ENCODE data around the gene ADSS2. TPM values are rescaled to one million over a fixed set of nuclear protein-coding genes. Genes with fewer than 3 reads are reported as not detected.
"Not testable (repeated sequence)": the region's sequence is repeated elsewhere in the genome, so short reads cannot be mapped to it uniquely, and the experiment has no call there.

The ADSS2 gene
- total and polyA plus RNA-seq, 2 donors (not counting 3 experiments of a cell fraction or from before 2014, with no cell fraction given) = 35.5 to 90.6 TPM

- H3K27ac ChIP-seq (ENCODE audit: insufficient read depth, low read depth, low read length) = no peak overlapping the region
- intact Hi-C loops (cut with micrococcal nuclease) (no loop called here), dilution Hi-C loops (cut with MboI; ENCODE audit: extremely low pct_ligation_motif_present, low sequenced_read_pairs) (no loop called here)
- CTCF ChIA-PET = no interaction called here
- no peaks in the 10 kb centered on the region for H3K9me3 ChIP-seq (replicated peaks; ENCODE audit: control insufficient read depth, insufficient read depth, low read length)
- H3K9me1 ChIP-seq (replicated peaks; ENCODE audit: control insufficient read depth, extremely low read depth, insufficient read depth, low read length) = no peaks in the 10 kb centered on the region
- POLR2A ChIA-PET = no interaction called here
- no peak for FAIRE-seq
- H3K4me3 ChIP-seq (replicated peaks in 1 of 3; ENCODE audit: insufficient read depth in 1 of 3, low read depth in 1 of 3, low read length in 3 of 3) = no peak overlapping the region
- H3K4me2 ChIP-seq (ENCODE audit: insufficient read depth, low read length) = no peak overlapping the region
- H3K27me3 ChIP-seq (ENCODE audit: control insufficient read depth in 2 of 2, insufficient read depth in 2 of 2, low read length in 2 of 2) = no peaks in the 10 kb centered on the region
- H3K36me3 ChIP-seq (ENCODE audit: control insufficient read depth in 2 of 2, extremely low read depth in 1 of 2, insufficient read depth in 2 of 2, low read length in 2 of 2) = no peaks in the 10 kb centered on the region
- H2AFZ ChIP-seq (ENCODE audit: low read depth, low read length) = no peak overlapping the region
- no peak for TF ChIP-seq CTCF (IDR thresholded peaks at IDR 0.05; ENCODE audit: extremely low read depth in 1 of 2, insufficient read depth in 1 of 2, low read depth in 1 of 2, low read length in 2 of 2)
- no peak for TF ChIP-seq POLR2AphosphoS5 (IDR thresholded peaks at IDR 0.05; ENCODE audit: insufficient read depth, low read depth, low read length)
- TF ChIP-seq MAX (IDR thresholded peaks at IDR 0.05; ENCODE audit: insufficient read depth, insufficient read length) = no peak
- TF ChIP-seq GATA2 (IDR thresholded peaks at IDR 0.05; ENCODE audit: insufficient read depth, insufficient read length, low read depth, low read length) = no peak
- no peak for TF ChIP-seq FOS (IDR thresholded peaks at IDR 0.05; ENCODE audit: borderline replicate concordance, insufficient read depth, low read length)
- no peak for TF ChIP-seq EZH2 (IDR thresholded peaks at IDR 0.05; ENCODE audit: borderline replicate concordance, low read depth, low read length, severe bottlenecking)
- no peak for TF ChIP-seq POLR2A (IDR thresholded peaks at IDR 0.05; ENCODE audit: low read depth, low read length)
- no peak for TF ChIP-seq JUN (IDR thresholded peaks at IDR 0.05; ENCODE audit: borderline replicate concordance, insufficient read depth, insufficient read length, low read depth)
- no peak for TF ChIP-seq MYC (IDR thresholded peaks at IDR 0.05; ENCODE audit: low read depth, low read length)
- DNase-seq (ENCODE audit: low read depth, low spot score) = peak; percentile 52
- H4K20me1 ChIP-seq (replicated peaks; ENCODE audit: control insufficient read depth, extremely low read depth, insufficient read depth, low read length) = no peaks in the 10 kb centered on the region
- H3K9ac ChIP-seq (replicated peaks; ENCODE audit: extremely low read depth, insufficient read depth, low read length) = no peak overlapping the region
- H3K4me1 ChIP-seq (ENCODE audit: control insufficient read depth, extremely low read depth, insufficient read depth, low read length) = no peaks in the 10 kb centered on the region
- no peaks in the 10 kb centered on the region for H3K79me2 ChIP-seq (ENCODE audit: control insufficient read depth, insufficient read depth, low read length)
- BruUV-seq (replicated peaks) = no TSS peak
Measured at GRCh38 chr1:244375051-244375450, 76.7 kb downstream of the ADSS2 start.

GRCh38 chr1:244374484-244374883, 77.2 kb downstream of the ADSS2 start:
- FAIRE-seq = not testable (repeated sequence)

More at GRCh38 chr1:244374484-244374883, 77.2 kb downstream of the ADSS2 start:
- H4K20me1 ChIP-seq (replicated peaks; ENCODE audit: control insufficient read depth, extremely low read depth, insufficient read depth, low read length); H2AFZ ChIP-seq (ENCODE audit: low read depth, low read length); DNase-seq (ENCODE audit: low read depth, low spot score); H3K9me1 ChIP-seq (replicated peaks; ENCODE audit: control insufficient read depth, extremely low read depth, insufficient read depth, low read length); H3K4me2 ChIP-seq (ENCODE audit: insufficient read depth, low read length); BruUV-seq (replicated peaks); H3K79me2 ChIP-seq (ENCODE audit: control insufficient read depth, insufficient read depth, low read length); H3K4me1 ChIP-seq (ENCODE audit: control insufficient read depth, extremely low read depth, insufficient read depth, low read length); intact Hi-C loops (cut with micrococcal nuclease); H3K36me3 ChIP-seq (ENCODE audit: control insufficient read depth in 2 of 2, extremely low read depth in 1 of 2, insufficient read depth in 2 of 2, low read length in 2 of 2); H3K27me3 ChIP-seq (ENCODE audit: control insufficient read depth in 2 of 2, insufficient read depth in 2 of 2, low read length in 2 of 2); dilution Hi-C loops (cut with MboI; ENCODE audit: extremely low pct_ligation_motif_present, low sequenced_read_pairs); CTCF ChIA-PET; H3K27ac ChIP-seq (ENCODE audit: insufficient read depth, low read depth, low read length); H3K4me3 ChIP-seq (replicated peaks in 1 of 3; ENCODE audit: insufficient read depth in 1 of 3, low read depth in 1 of 3, low read length in 3 of 3); H3K9me3 ChIP-seq (replicated peaks; ENCODE audit: control insufficient read depth, insufficient read depth, low read length); H3K9ac ChIP-seq (replicated peaks; ENCODE audit: extremely low read depth, insufficient read depth, low read length): not testable (repeated sequence)
- POLR2A ChIA-PET = interaction anchor here (0.6 to 0.7 kb wide), 3 partner anchors 43 to 79 kb away, joined by 5 to 9 read pairs (median 6); no protein-coding TSS in a partner anchor
